Skin of body (tissue), 3 donors: Measurements from ENCODE around the gene S1PR5. TPM values are rescaled to one million over a fixed set of nuclear protein-coding genes. Genes with fewer than 3 reads are reported as not detected.

Source experiments
- DNase-seq: peaks from one replicate; lab custom pipeline; 2025; lab: John Stamatoyannopoulos, UW
- small RNA-seq: library from RNA; depleted of rRNA; stranded (forward); fragments of <200 nt; gene quantifications from one replicate; pipeline ENCODE3, GENCODE V24; 2014; ENCODE audit warnings: low replicate concordance
- total RNA-seq: library from RNA; depleted of rRNA; stranded (reverse); fragments of >200 nt; gene quantifications from one replicate; pipeline ENCODE4 v1.2.3, GENCODE V29; 2014

The S1PR5 gene
- total RNA-seq, 1 donor from 2014 or later: 6.6 TPM

DNA sequence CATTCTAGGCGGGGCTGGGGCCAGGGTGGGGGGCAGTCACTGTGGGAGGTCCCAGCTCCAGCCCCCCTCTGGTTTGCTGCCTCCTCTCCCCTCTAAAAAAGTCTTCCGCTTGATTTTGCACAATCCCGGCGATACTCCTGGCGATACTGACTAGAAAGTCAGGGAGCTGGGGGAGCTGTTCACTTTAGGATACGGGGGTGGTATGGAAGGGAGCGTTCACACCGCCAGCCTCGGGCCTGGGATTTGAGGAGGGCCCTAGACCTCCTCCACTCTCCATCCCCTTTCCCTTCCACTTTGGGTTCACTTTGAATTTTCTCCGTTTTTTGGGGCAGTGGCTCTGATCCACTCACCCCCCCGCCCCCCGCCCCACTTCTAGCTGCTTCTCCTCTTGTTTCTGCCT is 49.1 kb downstream of the S1PR5 start:
- no peak for DNase-seq

DNA sequence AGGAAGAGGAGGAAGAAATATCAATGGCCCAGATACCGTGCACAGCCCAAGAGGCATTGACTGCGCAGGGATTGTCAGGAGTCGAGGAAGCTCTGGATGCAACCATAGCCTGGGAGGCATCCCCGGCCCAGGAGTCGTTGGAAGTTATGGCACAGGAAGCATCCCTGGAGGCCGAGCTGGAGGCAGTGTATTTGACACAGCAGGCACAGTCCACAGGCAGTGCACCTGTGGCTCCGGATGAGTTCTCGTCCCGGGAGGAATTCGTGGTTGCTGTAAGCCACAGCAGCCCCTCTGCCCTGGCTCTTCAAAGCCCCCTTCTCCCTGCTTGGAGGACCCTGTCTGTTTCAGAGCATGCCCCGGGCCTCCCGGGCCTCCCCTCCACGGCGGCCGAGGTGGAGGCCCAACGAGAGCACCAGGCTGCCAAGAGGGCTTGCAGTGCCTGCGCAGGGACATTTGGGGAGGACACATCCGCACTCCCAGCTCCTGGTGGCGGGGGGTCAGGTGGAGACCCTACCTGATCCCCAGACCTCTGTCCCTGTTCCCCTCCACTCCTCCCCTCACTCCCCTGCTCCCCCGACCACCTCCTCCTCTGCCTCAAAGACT is 50.0 kb downstream of the S1PR5 start:
- no peak for DNase-seq

DNA sequence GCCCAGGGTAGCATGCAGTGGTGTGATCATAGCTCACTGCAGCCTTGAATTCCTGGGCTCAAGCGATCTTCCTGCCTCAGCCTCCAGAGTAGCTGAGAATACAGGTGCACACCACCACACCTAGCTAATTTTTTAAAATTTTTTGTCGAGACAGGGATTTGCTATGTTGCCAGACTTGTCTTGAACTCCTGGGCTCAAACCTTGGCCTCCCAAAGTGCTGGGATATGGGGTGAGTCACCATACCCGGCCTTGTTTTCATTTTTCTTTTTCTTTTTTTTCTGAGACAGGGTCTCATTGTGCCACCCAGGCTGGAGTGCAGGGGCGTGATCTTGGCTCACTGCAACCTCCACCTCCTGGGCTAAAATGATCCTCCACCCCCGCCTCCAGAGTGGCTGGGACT is 52.8 kb downstream of the S1PR5 start:
- no peak for DNase-seq

Small RNA genes lying within 50 kb of the gene (small RNA-seq; reads per million reads assigned to genes)
- not detected for gene MIR1238
- gene RNU7-140P: not detected

Other genes starting within 250 kb of the S1PR5 start
- gene ICAM1, start 246.3 kb downstream of the S1PR5 start, total RNA-seq: 11.3 TPM
- gene ICAM4, start 230.5 kb downstream of the S1PR5 start, total RNA-seq: 1.1 TPM
- 0.10 TPM for gene ICAM5, start 227.5 kb downstream of the S1PR5 start, total RNA-seq
- 1.3 TPM for gene ZGLP1, start 207.6 kb downstream of the S1PR5 start, total RNA-seq
- gene FDX2, start 201.4 kb downstream of the S1PR5 start, total RNA-seq: 7.1 TPM
- gene RAVER1, start 183.9 kb downstream of the S1PR5 start, total RNA-seq: 6.4 TPM
- gene ICAM3, start 177.8 kb downstream of the S1PR5 start, total RNA-seq: 9.4 TPM
- gene TYK2, start 136.9 kb downstream of the S1PR5 start, total RNA-seq: 63.6 TPM
- 80.6 TPM for gene CDC37, start 113.9 kb downstream of the S1PR5 start, total RNA-seq
- gene PDE4A, start 96.9 kb downstream of the S1PR5 start, total RNA-seq: 2.4 TPM
- 32.8 TPM for gene KEAP1, start 14.1 kb downstream of the S1PR5 start, total RNA-seq
- 11.1 TPM for gene ATG4D, start 26.5 kb upstream of the S1PR5 start, total RNA-seq
- gene KRI1, start 48.6 kb upstream of the S1PR5 start, total RNA-seq: 12.0 TPM
- gene CDKN2D, start 51.5 kb upstream of the S1PR5 start, total RNA-seq: 17.2 TPM
- gene AP1M2, start 69.9 kb upstream of the S1PR5 start, total RNA-seq: 18.0 TPM
- gene SLC44A2, start 108.1 kb upstream of the S1PR5 start, total RNA-seq: 49.0 TPM
- 98.6 TPM for gene ILF3, start 136.9 kb upstream of the S1PR5 start, total RNA-seq
- 24.0 TPM for gene QTRT1, start 184.0 kb upstream of the S1PR5 start, total RNA-seq
- gene DNM2, start 200.6 kb upstream of the S1PR5 start, total RNA-seq: 71.1 TPM